ENCODE data around the gene FBXL17. TPM values are rescaled to one million over a fixed set of nuclear protein-coding genes. Genes with fewer than 3 reads are reported as not detected.
A peak's percentile ranks its signal among the peaks of the same experiment; 100 is the strongest.

The FBXL17 gene
- total RNA-seq, 1 experiment from 2014 or later: 11.6 TPM

DNA sequence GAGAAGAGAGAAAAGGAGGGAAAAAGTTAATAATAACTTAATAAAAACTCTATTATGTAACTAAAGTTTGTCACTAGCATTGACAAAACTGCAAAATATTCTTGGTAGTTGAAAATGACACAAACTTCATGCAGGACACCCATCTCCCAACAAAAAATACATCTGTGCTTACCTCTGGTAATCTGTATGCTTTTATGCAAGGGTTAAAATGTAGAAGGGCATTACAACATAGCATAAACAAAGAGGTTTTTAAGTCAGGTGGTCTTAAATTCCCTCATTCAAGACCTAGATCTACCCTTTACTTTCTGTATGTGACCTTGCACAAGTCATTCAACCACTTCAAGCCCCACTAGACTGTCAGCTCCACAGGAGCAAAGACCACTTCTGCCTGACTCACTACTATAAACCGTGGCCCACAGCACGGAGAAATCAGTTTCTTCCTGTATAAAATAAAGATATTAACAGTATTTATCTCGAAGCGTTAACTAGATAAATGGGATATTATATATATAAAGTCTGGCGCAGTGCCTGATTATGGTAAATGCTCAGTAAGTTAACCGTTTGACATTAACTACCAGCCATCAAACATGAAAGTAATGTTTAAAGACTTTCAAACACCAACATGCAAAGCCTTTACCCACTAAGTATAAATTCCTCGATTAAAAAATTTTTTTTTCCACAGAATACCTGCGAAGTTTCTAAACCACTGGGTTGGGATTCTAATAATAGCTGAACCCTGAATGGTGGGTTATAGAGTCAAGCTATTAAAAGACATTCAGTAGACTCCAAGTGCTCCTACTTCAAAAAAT lies 2.0 kb downstream of the FBXL17 start:
- Histone ChIP-seq H3K36me3 (ENCODE audit: control insufficient read depth, insufficient read depth, low read length) (no peaks in the 10 kb centered on the region), H3K9me3 (no peaks in the 10 kb centered on the region), H3K27me3 (replicated peaks; ENCODE audit: control insufficient read depth, insufficient read depth, low read length) (no peaks in the 10 kb centered on the region), H3K4me3 (ENCODE audit: low read depth, low read length) (peak overlapping the region; percentile 100), H3K4me1 (no peaks in the 10 kb centered on the region)
- H3K4me3 Mint-ChIP-seq (ENCODE audit: unreplicated experiment): peak overlapping the region; percentile 72
- no peak for DNase-seq
- H3K9me3 Mint-ChIP-seq (ENCODE audit: unreplicated experiment): peaks cover 19% of the 10 kb centered on the region
- H3K27ac Mint-ChIP-seq (ENCODE audit: unreplicated experiment): peak overlapping the region; percentile 67
- TF ChIP-seq CTCF (IDR thresholded peaks at IDR 0.05; ENCODE audit: insufficient read depth in 1 of 2, low read depth in 1 of 2, low read length in 1 of 2, severe bottlenecking in 1 of 2, unreplicated experiment in 1 of 2): no peak
- TSS peak; percentile 37 for BruUV-seq (replicated peaks)
- H3K4me1 Mint-ChIP-seq (ENCODE audit: low read depth, unreplicated experiment): peaks cover 13% of the 10 kb centered on the region
- CTCF ChIA-PET: interaction anchor here (0.6 to 0.7 kb wide), 2 partner anchors 35 to 158 kb away, joined by 3 read pairs; no protein-coding TSS in a partner anchor
- peaks cover 33% of the 10 kb centered on the region for H3K36me3 Mint-ChIP-seq (ENCODE audit: insufficient read depth, unreplicated experiment)
- H3K27me3 Mint-ChIP-seq (ENCODE audit: insufficient read depth, unreplicated experiment): no peaks in the 10 kb centered on the region
- POLR2A ChIA-PET: interaction anchor here (0.6 kb wide), 1 partner anchor 13 kb away, joined by 3 read pairs; no protein-coding TSS in a partner anchor
- intact Hi-C loops (cut with micrococcal nuclease; ENCODE audit: unreplicated experiment): loop anchor here (5.0 kb wide), 1 partner anchor 1032 kb away; no protein-coding TSS in a partner anchor

DNA sequence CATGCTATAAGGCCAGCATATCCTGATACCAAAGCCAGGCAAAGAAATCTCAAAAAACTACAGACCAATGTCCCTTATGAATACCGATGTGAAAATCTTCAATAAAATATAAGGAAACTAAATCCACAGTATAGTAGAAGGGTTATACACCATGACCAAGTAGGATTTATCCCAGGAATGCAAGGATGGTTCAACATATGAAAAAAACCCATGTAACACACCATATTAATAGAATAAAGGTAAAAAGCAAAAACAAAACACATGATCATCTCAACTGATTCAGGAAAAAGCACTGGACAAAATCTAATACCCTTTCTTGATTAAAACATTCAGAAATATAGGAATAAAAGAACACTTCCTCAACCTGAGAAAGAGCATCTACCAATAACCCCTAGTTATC lies 6.1 kb downstream of the FBXL17 start:
- Mint-ChIP-seq H3K4me3 (ENCODE audit: unreplicated experiment) (no peak overlapping the region), H3K36me3 (ENCODE audit: insufficient read depth, unreplicated experiment) (peaks cover 14% of the 10 kb centered on the region), H3K4me1 (ENCODE audit: low read depth, unreplicated experiment) (peaks cover 4% of the 10 kb centered on the region), H3K27ac (ENCODE audit: unreplicated experiment) (no peak overlapping the region), H3K9me3 (ENCODE audit: unreplicated experiment) (peaks cover 42% of the 10 kb centered on the region), H3K27me3 (ENCODE audit: insufficient read depth, unreplicated experiment) (no peaks in the 10 kb centered on the region)
- Histone ChIP-seq H3K4me3 (ENCODE audit: low read depth, low read length) (no peak overlapping the region), H3K4me1 (no peaks in the 10 kb centered on the region), H3K27me3 (replicated peaks; ENCODE audit: control insufficient read depth, insufficient read depth, low read length) (no peaks in the 10 kb centered on the region), H3K36me3 (ENCODE audit: control insufficient read depth, insufficient read depth, low read length) (no peaks in the 10 kb centered on the region), H3K9me3 (peaks cover 15% of the 10 kb centered on the region)
- TF ChIP-seq CTCF (IDR thresholded peaks at IDR 0.05; ENCODE audit: insufficient read depth in 1 of 2, low read depth in 1 of 2, low read length in 1 of 2, severe bottlenecking in 1 of 2, unreplicated experiment in 1 of 2): no peak
- no peak for DNase-seq
- ChIA-PET CTCF (no interaction called here), POLR2A (no interaction called here)
- no TSS peak for BruUV-seq (replicated peaks)
- intact Hi-C loops (cut with micrococcal nuclease; ENCODE audit: unreplicated experiment): no loop called here

GRCh38 chr5:108373426-108373825 lies 8.5 kb downstream of the FBXL17 start:
- Mint-ChIP-seq H3K4me3 (ENCODE audit: unreplicated experiment) (no peak overlapping the region), H3K27ac (ENCODE audit: unreplicated experiment) (no peak overlapping the region), H3K9me3 (ENCODE audit: unreplicated experiment) (peaks cover 42% of the 10 kb centered on the region), H3K4me1 (ENCODE audit: low read depth, unreplicated experiment) (peaks cover 10% of the 10 kb centered on the region), H3K36me3 (ENCODE audit: insufficient read depth, unreplicated experiment) (peaks cover 14% of the 10 kb centered on the region), H3K27me3 (ENCODE audit: insufficient read depth, unreplicated experiment) (no peaks in the 10 kb centered on the region)
- no peak for TF ChIP-seq CTCF (IDR thresholded peaks at IDR 0.05; ENCODE audit: insufficient read depth in 1 of 2, low read depth in 1 of 2, low read length in 1 of 2, severe bottlenecking in 1 of 2, unreplicated experiment in 1 of 2)
- no peaks in the 10 kb centered on the region for H3K4me1 ChIP-seq
- BruUV-seq (replicated peaks): no TSS peak
- intact Hi-C loops (cut with micrococcal nuclease; ENCODE audit: unreplicated experiment): no loop called here
- ChIA-PET CTCF (no interaction called here), POLR2A (no interaction called here)
- no peaks in the 10 kb centered on the region for H3K36me3 ChIP-seq (ENCODE audit: control insufficient read depth, insufficient read depth, low read length)
- no peak overlapping the region for H3K4me3 ChIP-seq (ENCODE audit: low read depth, low read length)
- DNase-seq: no peak
- peaks cover 15% of the 10 kb centered on the region for H3K9me3 ChIP-seq
- no peaks in the 10 kb centered on the region for H3K27me3 ChIP-seq (replicated peaks; ENCODE audit: control insufficient read depth, insufficient read depth, low read length)

Data from Caco-2 (cell line).